Measurements from ENCODE around the gene ACSF3.

DNA sequence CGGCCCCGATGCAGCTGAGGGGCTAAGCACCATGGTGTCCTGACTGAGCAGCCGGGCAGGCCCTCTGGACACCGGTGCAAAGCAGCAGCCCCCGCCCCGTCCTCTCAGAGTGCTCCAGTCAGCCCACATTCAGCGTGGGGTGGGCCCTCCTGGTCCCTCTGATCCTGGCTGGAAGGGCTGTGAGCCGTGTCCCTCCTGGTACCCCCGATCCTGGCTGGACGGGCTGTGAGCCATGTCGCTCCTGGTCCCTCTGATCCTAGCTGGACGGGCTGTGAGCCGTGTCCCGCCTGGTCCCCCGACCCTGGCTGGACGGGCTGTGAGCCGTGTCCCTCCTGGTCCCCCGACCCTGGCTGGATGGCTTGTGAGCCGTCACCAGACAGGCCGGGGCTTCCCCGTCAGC, 26.9 kb upstream of the ACSF3 start:
- TF ChIP-seq, protein P1, sequence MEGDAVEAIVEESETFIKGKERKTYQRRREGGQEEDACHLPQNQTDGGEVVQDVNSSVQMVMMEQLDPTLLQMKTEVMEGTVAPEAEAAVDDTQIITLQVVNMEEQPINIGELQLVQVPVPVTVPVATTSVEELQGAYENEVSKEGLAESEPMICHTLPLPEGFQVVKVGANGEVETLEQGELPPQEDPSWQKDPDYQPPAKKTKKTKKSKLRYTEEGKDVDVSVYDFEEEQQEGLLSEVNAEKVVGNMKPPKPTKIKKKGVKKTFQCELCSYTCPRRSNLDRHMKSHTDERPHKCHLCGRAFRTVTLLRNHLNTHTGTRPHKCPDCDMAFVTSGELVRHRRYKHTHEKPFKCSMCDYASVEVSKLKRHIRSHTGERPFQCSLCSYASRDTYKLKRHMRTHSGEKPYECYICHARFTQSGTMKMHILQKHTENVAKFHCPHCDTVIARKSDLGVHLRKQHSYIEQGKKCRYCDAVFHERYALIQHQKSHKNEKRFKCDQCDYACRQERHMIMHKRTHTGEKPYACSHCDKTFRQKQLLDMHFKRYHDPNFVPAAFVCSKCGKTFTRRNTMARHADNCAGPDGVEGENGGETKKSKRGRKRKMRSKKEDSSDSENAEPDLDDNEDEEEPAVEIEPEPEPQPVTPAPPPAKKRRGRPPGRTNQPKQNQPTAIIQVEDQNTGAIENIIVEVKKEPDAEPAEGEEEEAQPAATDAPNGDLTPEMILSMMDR (IDR thresholded peaks at IDR 0.05; ENCODE audit: poor library complexity, severe bottlenecking), result no peak
- TF ChIP-seq POLR2AphosphoS5 (IDR thresholded peaks at IDR 0.05), result no peak
- TF ChIP-seq, protein P2, sequence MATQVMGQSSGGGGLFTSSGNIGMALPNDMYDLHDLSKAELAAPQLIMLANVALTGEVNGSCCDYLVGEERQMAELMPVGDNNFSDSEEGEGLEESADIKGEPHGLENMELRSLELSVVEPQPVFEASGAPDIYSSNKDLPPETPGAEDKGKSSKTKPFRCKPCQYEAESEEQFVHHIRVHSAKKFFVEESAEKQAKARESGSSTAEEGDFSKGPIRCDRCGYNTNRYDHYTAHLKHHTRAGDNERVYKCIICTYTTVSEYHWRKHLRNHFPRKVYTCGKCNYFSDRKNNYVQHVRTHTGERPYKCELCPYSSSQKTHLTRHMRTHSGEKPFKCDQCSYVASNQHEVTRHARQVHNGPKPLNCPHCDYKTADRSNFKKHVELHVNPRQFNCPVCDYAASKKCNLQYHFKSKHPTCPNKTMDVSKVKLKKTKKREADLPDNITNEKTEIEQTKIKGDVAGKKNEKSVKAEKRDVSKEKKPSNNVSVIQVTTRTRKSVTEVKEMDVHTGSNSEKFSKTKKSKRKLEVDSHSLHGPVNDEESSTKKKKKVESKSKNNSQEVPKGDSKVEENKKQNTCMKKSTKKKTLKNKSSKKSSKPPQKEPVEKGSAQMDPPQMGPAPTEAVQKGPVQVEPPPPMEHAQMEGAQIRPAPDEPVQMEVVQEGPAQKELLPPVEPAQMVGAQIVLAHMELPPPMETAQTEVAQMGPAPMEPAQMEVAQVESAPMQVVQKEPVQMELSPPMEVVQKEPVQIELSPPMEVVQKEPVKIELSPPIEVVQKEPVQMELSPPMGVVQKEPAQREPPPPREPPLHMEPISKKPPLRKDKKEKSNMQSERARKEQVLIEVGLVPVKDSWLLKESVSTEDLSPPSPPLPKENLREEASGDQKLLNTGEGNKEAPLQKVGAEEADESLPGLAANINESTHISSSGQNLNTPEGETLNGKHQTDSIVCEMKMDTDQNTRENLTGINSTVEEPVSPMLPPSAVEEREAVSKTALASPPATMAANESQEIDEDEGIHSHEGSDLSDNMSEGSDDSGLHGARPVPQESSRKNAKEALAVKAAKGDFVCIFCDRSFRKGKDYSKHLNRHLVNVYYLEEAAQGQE (IDR thresholded peaks at IDR 0.05; ENCODE audit: borderline replicate concordance), result no peak
- no peak for TF ChIP-seq EP300 (conservative IDR thresholded peaks at IDR 0.05; ENCODE audit: poor library complexity, severe bottlenecking)
- TF ChIP-seq EZH2 (IDR thresholded peaks at IDR 0.05; ENCODE audit: borderline replicate concordance, insufficient read depth, low read length, poor library complexity, severe bottlenecking), result no peak
- TF ChIP-seq TAF1 (IDR thresholded peaks at IDR 0.05; ENCODE audit: low read depth), result no peak
- TF ChIP-seq SMC3 (conservative IDR thresholded peaks at IDR 0.05; ENCODE audit: poor library complexity), result no peak

Data from neural cell (in vitro differentiated cells).